Smooth muscle cell (in vitro differentiated cells): ENCODE results near the gene PIGL. TPM values are rescaled to one million over a fixed set of nuclear protein-coding genes. Genes with fewer than 3 reads are reported as not detected.

Experiments used
- DNase-seq: peaks from one replicate; lab custom pipeline; 2025; ENCODE audit not compliant: unreplicated experiment; lab: John Stamatoyannopoulos, UW
- H2AFZ ChIP-seq: fragments of 200-600 bp; sonication (generic); 2 replicates; pipeline ENCODE4 v1.6.0; 2016; ENCODE audit warnings: antibody characterized with exemption, low read depth, mild to moderate bottlenecking
- H3F3A ChIP-seq: fragments of 200-600 bp; sonication (generic); 2 replicates; pipeline ENCODE4 v1.6.0; 2017; ENCODE audit warnings: antibody characterized with exemption, low read depth
- H3K27ac ChIP-seq: fragments of 200-600 bp; sonication (generic); 2 replicates; pipeline ENCODE4 v1.5.1; 2016; ENCODE audit warnings: low read depth, mild to moderate bottlenecking
- H3K27me3 ChIP-seq: fragments of 200-600 bp; sonication (generic); 2 replicates; pipeline ENCODE4 v1.6.1; 2016; ENCODE audit warnings: low read depth, mild to moderate bottlenecking
- H3K36me3 ChIP-seq: fragments of 200-600 bp; sonication (generic); 2 replicates; pipeline ENCODE4 v1.5.1; 2016; ENCODE audit warnings: low read depth
- H3K4me1 ChIP-seq: fragments of 200-600 bp; sonication (generic); 2 replicates; pipeline ENCODE4 v1.5.1; 2016; ENCODE audit warnings: low read depth
- H3K4me2 ChIP-seq: fragments of 200-600 bp; sonication (generic); 2 replicates; pipeline ENCODE4 v1.6.0; 2016; ENCODE audit warnings: mild to moderate bottlenecking
- H3K4me3 ChIP-seq: fragments of 200-600 bp; sonication (generic); 2 replicates; pipeline ENCODE4 v1.5.1; 2016; ENCODE audit warnings: mild to moderate bottlenecking
- H3K79me2 ChIP-seq: fragments of 200-600 bp; sonication (generic); 2 replicates; pipeline ENCODE4 v1.6.0; 2016; ENCODE audit warnings: low read depth, mild to moderate bottlenecking
- H3K9ac ChIP-seq: fragments of 200-600 bp; sonication (generic); 2 replicates; pipeline ENCODE4 v1.6.0; 2016; ENCODE audit warnings: low read depth
- H3K9me3 ChIP-seq: fragments of 200-600 bp; sonication (generic); replicated peaks from 2 replicates; pipeline ENCODE4 v1.5.1; 2016; ENCODE audit warnings: low read depth
- H4K20me1 ChIP-seq: fragments of 200-600 bp; sonication (generic); 2 replicates; pipeline ENCODE4 v1.6.0; 2016; ENCODE audit warnings: low read depth
- CTCF ChIP-seq: fragments of 200-600 bp; sonication (generic); IDR thresholded peaks from 2 replicates; pipeline ENCODE4 v1.5.1; 2017; ENCODE audit warnings: borderline replicate concordance, mild to moderate bottlenecking, antibody characterized with exemption; ENCODE audit not compliant: insufficient read depth, poor library complexity, severe bottlenecking
- WGBS: methylation state at CpG from one replicate; pipeline ENCODE4 v1.1.7; 2016; ENCODE audit warnings: low lambda C conversion rate; 5-methylcytosine and 5-hydroxymethylcytosine counted together
- polyA plus RNA-seq: library from polyadenylated mRNA; unstranded; fragments of >200 nt; fragmentation: Nextera tagmentation; extraction: Ambion mirVana; gene quantifications from 2 replicates; pipeline ENCODE4 v1.2.1, GENCODE V29; 2016
- total RNA-seq: library from RNA; depleted of rRNA; stranded (reverse); fragments of >200 nt; gene quantifications from 2 replicates; pipeline ENCODE4 v1.2.3, GENCODE V29; 2014

PIGL gene
- total and polyA plus RNA-seq, 2 experiments from 2014 or later: 20.2 to 56.0 TPM

GRCh38 chr17:16275024-16275423 lies 58.0 kb downstream of the PIGL start:
- TF ChIP-seq CTCF: no peak
- WGBS: 97% methylated on average over 5 of the region's 5 CpGs
- H3K79me2 ChIP-seq: no peaks in the 10 kb centered on the region

GRCh38 chr17:16277163-16277562 lies 60.2 kb downstream of the PIGL start:
- 100% methylated on average over 1 of the region's 1 CpG for WGBS
- peaks cover 5% of the 10 kb centered on the region for H3K4me1 ChIP-seq
- TF ChIP-seq CTCF: no peak

More at GRCh38 chr17:16275024-16275423, 58.0 kb downstream of the PIGL start:
- Histone ChIP-seq H3K9me3 (peaks cover 3% of the 10 kb centered on the region), H2AFZ (no peak overlapping the region), H3F3A (peaks cover 2% of the 10 kb centered on the region), H3K27me3 (no peaks in the 10 kb centered on the region), H3K9ac (no peak overlapping the region), H3K4me2 (no peak overlapping the region), H3K4me3 (no peak overlapping the region), H4K20me1 (no peaks in the 10 kb centered on the region), H3K36me3 (peaks cover 4% of the 10 kb centered on the region), H3K27ac (no peak overlapping the region), H3K4me1 (no peaks in the 10 kb centered on the region)
- no peak for DNase-seq

GRCh38 chr17:16281351-16281750 lies 64.3 kb downstream of the PIGL start:
- peaks cover 16% of the 10 kb centered on the region for H3K4me1 ChIP-seq
- no peaks in the 10 kb centered on the region for H4K20me1 ChIP-seq
- TF ChIP-seq CTCF: no peak
- peaks cover 4% of the 10 kb centered on the region for H3K36me3 ChIP-seq
- DNase-seq: no peak
- H3K27ac ChIP-seq: peak overlapping the region; percentile 80
- H3K9me3 ChIP-seq: peaks cover 3% of the 10 kb centered on the region
- no peak overlapping the region for H3K9ac ChIP-seq
- no peaks in the 10 kb centered on the region for H3K79me2 ChIP-seq
- H3K4me3 ChIP-seq: no peak overlapping the region
- no peaks in the 10 kb centered on the region for H3K27me3 ChIP-seq
- H3F3A ChIP-seq: peaks cover 30% of the 10 kb centered on the region
- H2AFZ ChIP-seq: no peak overlapping the region
- 12% methylated on average over 2 of the region's 2 CpGs for WGBS
- peak overlapping the region; percentile 76 for H3K4me2 ChIP-seq

More at GRCh38 chr17:16277163-16277562, 60.2 kb downstream of the PIGL start:
- no peaks in the 10 kb centered on the region for H3K27me3 ChIP-seq
- no peak overlapping the region for H2AFZ ChIP-seq
- no peak overlapping the region for H3K9ac ChIP-seq
- no peak for DNase-seq
- H3K36me3 ChIP-seq: peaks cover 4% of the 10 kb centered on the region
- H4K20me1 ChIP-seq: no peaks in the 10 kb centered on the region
- no peak overlapping the region for H3K4me3 ChIP-seq
- no peaks in the 10 kb centered on the region for H3K79me2 ChIP-seq
- H3K27ac ChIP-seq: no peak overlapping the region
- no peak overlapping the region for H3K4me2 ChIP-seq
- peaks cover 3% of the 10 kb centered on the region for H3K9me3 ChIP-seq
- peaks cover 13% of the 10 kb centered on the region for H3F3A ChIP-seq

- H4K20me1 ChIP-seq: no peaks in the 10 kb centered on the region
- H3K27ac ChIP-seq: peak overlapping the region; percentile 80
- peak overlapping the region; percentile 76 for H3K4me2 ChIP-seq
- no peak overlapping the region for H2AFZ ChIP-seq
- peaks cover 40% of the 10 kb centered on the region for H3F3A ChIP-seq
- DNase-seq: no peak
- no peak overlapping the region for H3K9ac ChIP-seq
- H3K27me3 ChIP-seq: no peaks in the 10 kb centered on the region
- no peak overlapping the region for H3K4me3 ChIP-seq
- no peaks in the 10 kb centered on the region for H3K79me2 ChIP-seq
- peaks cover 16% of the 10 kb centered on the region for H3K4me1 ChIP-seq
- peaks cover 3% of the 10 kb centered on the region for H3K9me3 ChIP-seq
- TF ChIP-seq CTCF: no peak
- no peaks in the 10 kb centered on the region for H3K36me3 ChIP-seq
Observed at GRCh38 chr17:16282522-16282921, 65.5 kb downstream of the PIGL start.
